Diencephalon (tissue), 1 donor: ENCODE results near the gene TMEM106C. TPM values are rescaled to one million over a fixed set of nuclear protein-coding genes. Genes with fewer than 3 reads are reported as not detected.

Experiments used
- total RNA-seq: library from RNA; depleted of rRNA; stranded (reverse); fragments of >200 nt; gene quantifications from one replicate; pipeline ENCODE4 v1.2.3, GENCODE V29; 2014

Gene TMEM106C
- 92.5 TPM for total RNA-seq

DNA sequence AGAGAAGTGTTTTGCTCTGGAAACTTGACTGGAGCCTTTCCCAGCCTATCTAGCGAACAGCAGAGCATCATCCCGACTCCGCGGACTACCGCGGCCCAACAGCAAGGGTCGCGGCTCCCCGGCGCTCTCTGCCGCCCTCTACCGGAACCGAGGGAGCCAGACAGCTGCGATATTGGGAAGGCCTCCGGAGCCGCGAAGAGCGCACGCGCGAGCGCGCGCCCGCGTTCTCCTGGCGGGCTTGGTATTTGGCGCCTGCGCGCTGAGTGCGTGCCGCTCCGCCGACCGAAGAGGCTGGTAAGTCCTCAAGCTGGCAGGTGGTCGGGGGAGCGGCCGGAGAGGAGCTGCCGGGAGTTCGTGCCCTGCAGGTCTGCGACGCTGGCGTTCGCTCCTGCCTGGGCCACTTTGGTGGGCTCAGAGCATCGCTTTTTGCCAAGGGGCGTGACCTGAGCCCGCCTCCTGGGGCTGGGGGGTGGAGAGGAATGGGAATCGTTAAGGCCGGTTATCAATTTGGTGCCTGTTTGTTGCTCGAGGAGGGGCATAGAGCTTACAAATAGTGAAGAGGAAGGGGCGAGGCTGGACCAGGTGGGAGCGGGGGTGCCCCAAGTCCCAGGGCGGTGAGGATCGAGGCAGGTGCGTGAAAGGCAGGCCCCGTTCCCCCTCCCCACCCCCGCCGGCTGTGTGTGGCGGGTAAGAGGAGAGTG lies at the start of gene TMEM106C:
TSS of gene TMEM106C (plus strand) at position 257 of the 701 bp plus-strand sequence. CDS start 641 bp downstream, outside the sequence.

GRCh38 chr12:48004053-48004941 lies 40.9 kb downstream of the TMEM106C start, which contains the start of gene COL2A1:
TSS of gene COL2A1 (minus strand) at chr12:48004476. CDS start at chr12:48004321, 155 bp downstream.

Other genes starting within 250 kb of the TMEM106C start
- not detected for gene ENDOU, start 238.1 kb upstream of the TMEM106C start, total RNA-seq
- 16.6 TPM for gene RAPGEF3, start 204.7 kb upstream of the TMEM106C start, total RNA-seq
- gene SLC48A1, start 190.4 kb upstream of the TMEM106C start, total RNA-seq = 21.0 TPM
- 6.5 TPM for gene HDAC7, start 143.7 kb upstream of the TMEM106C start, total RNA-seq
- 0.23 TPM for gene VDR, start 58.6 kb upstream of the TMEM106C start, total RNA-seq
- gene COL2A1, start 40.9 kb downstream of the TMEM106C start, total RNA-seq = 2.5 TPM
- gene SENP1, start 142.5 kb downstream of the TMEM106C start, total RNA-seq = 28.6 TPM
- gene PFKM, start 155.8 kb downstream of the TMEM106C start, total RNA-seq = 114 TPM
- gene ASB8, start 193.9 kb downstream of the TMEM106C start, total RNA-seq = 37.1 TPM
- gene CCDC184, start 220.0 kb downstream of the TMEM106C start, total RNA-seq = 30.9 TPM
- not detected for gene OR10AD1, start 239.7 kb downstream of the TMEM106C start, total RNA-seq